A549 (cell line): ENCODE results near the gene SPTBN5. TPM values are rescaled to one million over a fixed set of nuclear protein-coding genes. Genes with fewer than 3 reads are reported as not detected.

Experiments
- ATAC-seq, 2 experiments: fragments of 200-7000 bp in 1 of 2; fragments of >200 bp in 1 of 2; cut with Nextera tagmentation in 1 of 2; cut with Tn5 transposase in 1 of 2; 3 replicates each; pipeline versions ENCODE4 v1.8.0 to v1.9.1; 2018 to 2020; ENCODE audit warnings: mild to moderate bottlenecking in 1 of 2, moderate library complexity in 1 of 2
- CTCF ChIA-PET: fragments of 300-600 bp; sonication (Branson Sonifier 250); formaldehyde crosslinking; extraction: SDS; loops from one replicate; lab custom pipeline; 2021; ENCODE audit warnings: antibody characterized with exemption, inconsistent platforms; lab: Yijun Ruan, JAX
- POLR2A ChIA-PET: fragments of 350-600 bp; formaldehyde crosslinking; extraction: SDS; loops from one replicate; lab custom pipeline; 2021; ENCODE audit warnings: antibody characterized with exemption, inconsistent platforms; lab: Yijun Ruan, JAX
- DNase-seq, 2 experiments: peaks; one replicate each; pipeline versions ENCODE4 v3.0.0 to v3.0.0-alpha.2; 2011 to 2016; ENCODE audit warnings: low read depth in 1 of 2, low spot score in 1 of 2
- FAIRE-seq: peaks from 2 replicates; lab custom pipeline; 2011; peaks lifted over from hg19 to GRCh38; lab: Jason Lieb, UNC
- H3K27ac ChIP-seq, 2 experiments: fragments of >200 bp; sonication (Bioruptor Twin); formaldehyde crosslinking; 3 replicates each; pipeline ENCODE4 v1.5.1; 2016 to 2017
- H3K4me1 ChIP-seq: fragments of >200 bp; sonication (Bioruptor Twin); formaldehyde crosslinking; 3 replicates; pipeline ENCODE4 v1.6.1; 2016
- H3K4me2 ChIP-seq: fragments of >200 bp; sonication (Bioruptor Twin); formaldehyde crosslinking; 3 replicates; pipeline ENCODE4 v1.6.1; 2016
- H3K4me3 ChIP-seq: fragments of >200 bp; sonication (Bioruptor Twin); formaldehyde crosslinking; 3 replicates; pipeline ENCODE4 v1.5.1; 2016
- H3K9me3 ChIP-seq: fragments of >200 bp; sonication (Bioruptor Twin); formaldehyde crosslinking; 3 replicates; pipeline ENCODE4 v1.6.1; 2016
- ATOH8 ChIP-seq: fragments of 250-450 bp; sonication (Bioruptor Pico); IDR thresholded peaks from 2 replicates; pipeline ENCODE4 v1.5.0; 2020; ENCODE audit warnings: low read depth, mild to moderate bottlenecking, moderate library complexity
- BHLHE40 ChIP-seq: IDR thresholded peaks from 2 replicates; pipeline ENCODE4 v1.6.1; 2012; ENCODE audit warnings: low read depth, low read length, inconsistent platforms
- CEBPB ChIP-seq, 2 experiments: fragments of >200 bp in 1 of 2; sonication (Bioruptor Twin) in 1 of 2; formaldehyde crosslinking in 1 of 2; IDR thresholded peaks; 2 replicates each; pipeline ENCODE4 v1.6.1; 2012 to 2016
- CTCF ChIP-seq: fragments of >200 bp; sonication (Bioruptor Twin); formaldehyde crosslinking; IDR thresholded peaks from 3 replicates; pipeline ENCODE4 v1.5.1; 2016
- EP300 ChIP-seq, 2 experiments: fragments of >200 bp; sonication (Bioruptor Twin); formaldehyde crosslinking; IDR thresholded peaks; 2 replicates in 1 of 2; 3 replicates in 1 of 2; pipeline ENCODE4 v1.6.1; 2016 to 2017
- ESRRA ChIP-seq: fragments of 150-350 bp; IDR thresholded peaks from 2 replicates; pipeline ENCODE4 v1.6.1; 2014; ENCODE audit warnings: mild to moderate bottlenecking, low read length, borderline replicate concordance
- FOSL2 ChIP-seq, 2 experiments: fragments of 450-650 bp in 1 of 2; fragments of >200 bp in 1 of 2; sonication (Bioruptor Twin) in 1 of 2; formaldehyde crosslinking; IDR thresholded peaks; 2 replicates each; pipeline versions ENCODE4 v1.5.0 to v1.6.1; 2016 to 2020; ENCODE audit warnings: mild to moderate bottlenecking in 1 of 2, moderate library complexity in 1 of 2
- GATA3 ChIP-seq: IDR thresholded peaks from 2 replicates; pipeline ENCODE4 v1.6.1; 2012; ENCODE audit warnings: borderline replicate concordance
- HDAC2 ChIP-seq: fragments of 200-600 bp; sonication (generic); IDR thresholded peaks from 2 replicates; pipeline ENCODE4 v1.6.1; 2016
- HES2 ChIP-seq: fragments of >200 bp; sonication (Bioruptor Twin); formaldehyde crosslinking; IDR thresholded peaks from 2 replicates; pipeline ENCODE4 v1.6.1; 2016
- HMGXB4 ChIP-seq: fragments of 250-450 bp; sonication (Bioruptor Pico); IDR thresholded peaks from 2 replicates; pipeline ENCODE4 v1.5.0; 2021; ENCODE audit warnings: mild to moderate bottlenecking, moderate library complexity, borderline replicate concordance
- HOXB13 ChIP-seq: fragments of 250-450 bp; sonication (Bioruptor Pico); IDR thresholded peaks from 2 replicates; pipeline ENCODE4 v1.5.0; 2020; ENCODE audit warnings: low read depth, mild to moderate bottlenecking, moderate library complexity
- NFE2L2 ChIP-seq: fragments of 150-350 bp; conservative IDR thresholded peaks from 2 replicates; pipeline ENCODE4 v1.6.1; 2014; ENCODE audit warnings: low read length
- PHF8 ChIP-seq: fragments of 200-600 bp; sonication (generic); IDR thresholded peaks from 2 replicates; pipeline ENCODE4 v1.6.1; 2016; ENCODE audit warnings: low read depth, mild to moderate bottlenecking, antibody characterized with exemption, moderate library complexity, borderline replicate concordance
- POLR2AphosphoS2 ChIP-seq: conservative IDR thresholded peaks from 2 replicates; pipeline ENCODE4 v1.6.1; 2012; ENCODE audit warnings: low read length, improper control_type of control experiment, inconsistent platforms
- RAD21 ChIP-seq, 2 experiments: fragments of >200 bp in 1 of 2; sonication (Bioruptor Twin) in 1 of 2; formaldehyde crosslinking in 1 of 2; IDR thresholded peaks in 1 of 2; conservative IDR thresholded peaks in 1 of 2; 2 replicates in 1 of 2; 3 replicates in 1 of 2; pipeline ENCODE4 v1.6.1; 2012 to 2018; ENCODE audit warnings: inconsistent platforms in 1 of 2
- ZFP36 ChIP-seq: fragments of 450-650 bp; IDR thresholded peaks from 2 replicates; pipeline ENCODE4 v1.6.1; 2014; ENCODE audit warnings: borderline replicate concordance; ENCODE audit not compliant: partially characterized antibody
- ZNF302 ChIP-seq: fragments of 250-450 bp; sonication (Bioruptor Pico); IDR thresholded peaks from 2 replicates; pipeline ENCODE4 v1.9.0; 2021; ENCODE audit warnings: inconsistent platforms, mild to moderate bottlenecking, moderate library complexity
- ZSCAN20 ChIP-seq: fragments of 250-450 bp; sonication (Bioruptor Pico); IDR thresholded peaks from 2 replicates; pipeline ENCODE4 v1.8.0; 2022; ENCODE audit warnings: mild to moderate bottlenecking, moderate library complexity
- WGBS: methylation state at CpG from one replicate; pipeline ENCODE4 v1.1.6; 2017; ENCODE audit errors: missing lambda C conversion rate; 5-methylcytosine and 5-hydroxymethylcytosine counted together
- polyA plus RNA-seq, 4 experiments: library from polyadenylated mRNA; depleted of rRNA in 3 of 4; stranded (reverse); fragments of >200 nt; fragmentation: RNase III in 1 of 4; extraction: RNeasy Plus Mini Kit Qiagen cat#74134 plus additional on column Dnase treatment in 1 of 4; gene quantifications; 2 replicates in 3 of 4; 3 replicates in 1 of 4; pipeline ENCODE4 v1.2.3, GENCODE V29; 2011 to 2017

Gene SPTBN5
- polyA plus RNA-seq, 2 of the 4 experiments (the other 2 are of a cell fraction), result 0.05 to 0.17 TPM

- peak; percentile 29 to 74; a peak in 3 of 5 replicates for TF ChIP-seq EP300 (IDR thresholded peaks at IDR 0.05)
- peak; percentile 36 for TF ChIP-seq CTCF
- TF ChIP-seq GATA3, result peak; percentile 81; the same call in 1 of the 2 replicates
- peak; percentile 13; the same call in 1 of the 2 replicates for TF ChIP-seq NFE2L2
- peak; percentile 21; the same call in 1 of the 2 replicates for TF ChIP-seq ATOH8 (CRISPR knock-in tag)
- TF ChIP-seq FOSL2 (IDR thresholded peaks at IDR 0.05), result no peak
- peak; percentile 80 for TF ChIP-seq FOSL2 (CRISPR knock-in tag; IDR thresholded peaks at IDR 0.05)
- peak; percentile 53 to 56 for TF ChIP-seq RAD21 (conservative IDR thresholded peaks at IDR 0.05 in 1 of 2, IDR thresholded peaks at IDR 0.05 in 1 of 2)
- no peak for TF ChIP-seq HOXB13
Observed at GRCh38 chr15:41930221-41930866, 36.5 kb upstream of the SPTBN5 start (continued).

GRCh38 chr15:41928637-41929620 is 35.1 kb upstream of the SPTBN5 start:
- peak overlapping the region; percentile 69 for H3K4me2 ChIP-seq
- DNase-seq, result peak in 1 of 2 experiments; percentile 56
- H3K27ac ChIP-seq, result peak overlapping the region; percentile 70 to 78
- no peak for TF ChIP-seq ZNF302
- TF ChIP-seq HDAC2, result no peak
- TF ChIP-seq HES2, result no peak
- no peak for TF ChIP-seq ZSCAN20
- no peak for TF ChIP-seq ZFP36
- TF ChIP-seq BHLHE40, result no peak
- no peak for TF ChIP-seq PHF8
- no peak for TF ChIP-seq HMGXB4 (CRISPR knock-in tag)
- no peak for TF ChIP-seq POLR2AphosphoS2
- no peak for TF ChIP-seq NFE2L2
- TF ChIP-seq ESRRA, result no peak
- TF ChIP-seq CEBPB (IDR thresholded peaks at IDR 0.05), result no peak
- POLR2A ChIA-PET, result interaction anchor here (1.4 to 1.7 kb wide), 2 partner anchors 42 to 44 kb away, joined by 4 to 6 read pairs; partner anchors contain the start of gene EHD4
- FAIRE-seq, result no peak
- no peak overlapping the region for H3K4me3 ChIP-seq
- H3K9me3 ChIP-seq, result no peaks in the 10 kb centered on the region
- 47% methylated on average over 15 of the region's 16 CpGs for WGBS
- H3K4me1 ChIP-seq, result peaks cover 71% of the 10 kb centered on the region
- CTCF ChIA-PET, result interaction anchor here (1.1 to 1.6 kb wide), 2 partner anchors 44 to 209 kb away, joined by 3 to 4 read pairs; partner anchors contain the start of gene EHD4
- peak in 1 of 2 experiments; percentile 32; a peak in 3 of 6 replicates for ATAC-seq
